Muscle of leg (tissue), 11 donors: Measurements from ENCODE around the gene ZNF276. TPM values are rescaled to one million over a fixed set of nuclear protein-coding genes. Genes with fewer than 3 reads are reported as not detected.

Experiments
- DNase-seq: peaks from one replicate; pipeline ENCODE4 v3.0.0; 2013
- H3K27ac ChIP-seq: one replicate; pipeline ENCODE4 v1.5.1; 2013; ENCODE audit warnings: mild to moderate bottlenecking, low read length, control low read depth
- H3K27me3 ChIP-seq: one replicate; pipeline ENCODE4 v1.6.1; 2013; ENCODE audit warnings: low read length; ENCODE audit not compliant: control insufficient read depth, insufficient read depth
- H3K36me3 ChIP-seq: one replicate; pipeline ENCODE4 v1.6.1; 2013; ENCODE audit warnings: low read length; ENCODE audit not compliant: control insufficient read depth, insufficient read depth
- H3K4me1 ChIP-seq: one replicate; pipeline ENCODE4 v1.6.1; 2013; ENCODE audit warnings: low read length; ENCODE audit not compliant: control insufficient read depth, insufficient read depth
- H3K4me3 ChIP-seq: one replicate; pipeline ENCODE4 v1.5.1; 2013; ENCODE audit warnings: low read length, control low read depth
- H3K9me3 ChIP-seq: replicated peaks from 2 replicates; pipeline ENCODE4 v1.6.1; 2013; ENCODE audit warnings: low read depth, low read length; ENCODE audit not compliant: control insufficient read depth
- WGBS: methylation state at CpG from one replicate; pipeline ENCODE4 v1.1.5; 2013; ENCODE audit warnings: missing lambda C conversion rate; ENCODE audit not compliant: insufficient coverage; 5-methylcytosine and 5-hydroxymethylcytosine counted together
- polyA plus RNA-seq, 8 donors: library from polyadenylated mRNA; unstranded; fragments of 120-200 nt; gene quantifications; one replicate each; pipeline versions ENCODE4 v1.2.1 to v1.2.3, GENCODE V29; 2013; ENCODE audit warnings: inconsistent platforms in 1 of 8, low replicate concordance in 1 of 8; ENCODE audit not compliant: insufficient read length in 8 of 8, insufficient read depth in 1 of 8
- total RNA-seq: library from RNA; stranded (reverse); fragments of 120-200 nt; gene quantifications from one replicate; pipeline ENCODE4 v1.2.4, GENCODE V29; 2013

Gene ZNF276
- total and polyA plus RNA-seq, 9 donors = 17.1 to 28.2 (median 21.5) TPM

DNA sequence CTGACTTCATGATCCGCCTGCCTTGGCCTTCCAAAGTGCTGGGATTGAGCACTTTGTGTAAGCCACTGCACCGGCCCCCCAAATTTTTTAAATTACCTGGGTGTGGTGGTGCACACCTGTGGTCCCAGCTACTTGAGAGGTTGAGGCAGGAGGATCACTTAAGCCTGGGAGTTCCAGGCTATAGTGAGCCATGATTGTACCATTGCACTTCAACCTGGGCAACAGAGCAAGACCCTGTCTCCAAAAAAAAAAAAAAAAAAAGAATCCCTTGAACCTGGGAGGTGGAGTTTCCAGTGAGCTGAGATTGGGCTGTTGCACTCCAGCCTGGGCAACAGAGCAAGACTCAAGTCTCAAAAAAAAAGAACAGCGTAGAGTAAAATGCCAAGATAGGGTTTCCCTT is 15.2 kb downstream of the ZNF276 start:
- H3K36me3 ChIP-seq = peaks cover 91% of the 10 kb centered on the region
- no peak overlapping the region for H3K4me3 ChIP-seq
- WGBS = 74% methylated on average over 3 of the region's 3 CpGs

DNA sequence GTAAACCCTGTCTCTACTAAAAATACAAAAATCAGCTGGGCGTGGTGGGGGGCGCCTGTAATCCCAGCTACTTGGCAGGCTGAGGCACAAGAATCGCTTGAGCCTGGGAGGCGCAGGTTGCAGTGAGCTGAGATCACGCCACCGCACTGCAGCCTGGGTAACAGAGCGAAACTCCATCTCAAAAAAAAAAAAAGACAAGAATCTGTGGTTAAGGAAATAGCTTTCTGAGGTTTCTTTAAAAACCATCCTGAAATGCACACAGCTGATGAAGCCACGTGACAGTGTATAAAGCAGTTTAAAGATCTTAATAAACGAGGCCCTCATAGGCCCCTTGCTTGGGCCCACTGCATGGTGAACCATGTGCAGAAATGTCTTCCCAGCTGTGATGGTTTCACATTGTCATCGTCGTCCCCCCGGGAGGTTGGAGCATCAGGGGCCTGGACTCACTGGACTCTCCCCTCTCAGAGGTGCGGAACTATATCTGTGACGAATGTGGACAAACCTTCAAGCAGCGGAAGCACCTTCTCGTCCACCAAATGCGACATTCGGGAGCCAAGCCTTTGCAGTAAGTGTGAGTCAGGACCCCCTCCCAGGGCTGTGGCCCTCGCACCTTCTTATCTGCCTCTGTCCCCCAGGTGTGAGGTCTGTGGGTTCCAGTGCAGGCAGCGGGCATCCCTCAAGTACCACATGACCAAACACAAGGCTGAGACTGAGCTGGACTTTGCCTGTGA is 16.2 kb downstream of the ZNF276 start:
- Histone ChIP-seq H3K27ac (no peak overlapping the region), H3K27me3 (no peaks in the 10 kb centered on the region), H3K4me1 (no peaks in the 10 kb centered on the region), H3K4me3 (no peak overlapping the region), H3K36me3 (peaks cover 90% of the 10 kb centered on the region), H3K9me3 (no peaks in the 10 kb centered on the region)
- WGBS = 86% methylated on average over 14 of the region's 20 CpGs
- no peak for DNase-seq

More for the DNA sequence above, 15.2 kb downstream of the ZNF276 start:
- no peaks in the 10 kb centered on the region for H3K4me1 ChIP-seq
- H3K9me3 ChIP-seq = no peaks in the 10 kb centered on the region
- H3K27ac ChIP-seq = no peak overlapping the region
- no peaks in the 10 kb centered on the region for H3K27me3 ChIP-seq
- DNase-seq = no peak

- Histone ChIP-seq H3K9me3 (no peaks in the 10 kb centered on the region), H3K4me3 (no peak overlapping the region), H3K36me3 (peaks cover 85% of the 10 kb centered on the region), H3K4me1 (no peaks in the 10 kb centered on the region), H3K27me3 (no peaks in the 10 kb centered on the region), H3K27ac (no peak overlapping the region)
- DNase-seq = no peak
- 91% methylated on average over 13 of the region's 14 CpGs for WGBS
Observed at GRCh38 chr16:89738072-89738377, 16.7 kb downstream of the ZNF276 start.

GRCh38 chr16:89738538-89739317 is 17.4 kb downstream of the ZNF276 start:
- DNase-seq = no peak
- 73% methylated on average over 20 of the region's 20 CpGs for WGBS
- H3K27me3 ChIP-seq = no peaks in the 10 kb centered on the region
- peaks cover 81% of the 10 kb centered on the region for H3K36me3 ChIP-seq
- no peak overlapping the region for H3K27ac ChIP-seq
- no peaks in the 10 kb centered on the region for H3K9me3 ChIP-seq
- H3K4me1 ChIP-seq = no peaks in the 10 kb centered on the region
- H3K4me3 ChIP-seq = no peak overlapping the region

- no peak overlapping the region for H3K4me3 ChIP-seq
- peaks cover 80% of the 10 kb centered on the region for H3K36me3 ChIP-seq
- H3K27me3 ChIP-seq = no peaks in the 10 kb centered on the region
- 93% methylated on average over 9 of the region's 9 CpGs for WGBS
- no peaks in the 10 kb centered on the region for H3K9me3 ChIP-seq
- no peaks in the 10 kb centered on the region for H3K4me1 ChIP-seq
- DNase-seq = no peak
- no peak overlapping the region for H3K27ac ChIP-seq
Observed at GRCh38 chr16:89739383-89739782, 18.0 kb downstream of the ZNF276 start.

DNA sequence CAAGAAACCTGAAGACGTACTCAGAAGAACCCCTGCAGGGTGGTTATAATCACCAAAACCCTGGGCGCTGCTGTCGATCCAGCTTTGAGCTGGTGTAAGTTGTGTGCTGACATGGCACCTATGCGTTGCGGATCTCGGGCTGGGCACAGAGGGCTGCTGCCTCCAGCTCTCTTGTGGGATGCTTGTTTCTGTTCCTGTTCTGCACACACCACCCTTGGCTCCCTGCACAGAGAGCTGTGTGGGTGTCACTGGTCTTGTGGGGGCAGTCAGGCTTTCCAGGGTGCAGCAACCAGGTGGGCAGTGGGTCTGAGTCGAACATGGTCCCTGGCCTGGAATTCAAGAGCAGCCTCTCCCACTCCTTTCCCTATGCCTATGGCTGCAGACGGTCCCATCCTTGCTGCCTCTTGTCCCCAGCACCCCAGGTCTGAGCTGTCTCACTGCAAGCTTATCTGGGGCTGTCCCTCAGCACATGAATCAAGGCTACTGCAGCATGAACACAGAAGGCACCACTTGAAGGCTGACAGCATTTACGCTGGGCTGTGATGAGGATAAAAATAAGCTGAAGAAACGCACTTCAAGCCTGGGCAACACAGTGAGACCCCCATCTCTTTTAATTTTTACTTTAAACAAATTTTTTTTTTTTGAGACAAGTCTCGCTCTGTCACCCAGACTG is 20.1 kb downstream of the ZNF276 start:
- Histone ChIP-seq H3K36me3 (peaks cover 71% of the 10 kb centered on the region), H3K9me3 (no peaks in the 10 kb centered on the region), H3K4me1 (no peaks in the 10 kb centered on the region), H3K27me3 (no peaks in the 10 kb centered on the region), H3K27ac (no peak overlapping the region), H3K4me3 (no peak overlapping the region)
- no peak for DNase-seq
- WGBS = 80% methylated on average over 5 of the region's 11 CpGs

- no peaks in the 10 kb centered on the region for H3K4me1 ChIP-seq
- DNase-seq = no peak
- peaks cover 64% of the 10 kb centered on the region for H3K36me3 ChIP-seq
- no peak overlapping the region for H3K4me3 ChIP-seq
- H3K9me3 ChIP-seq = no peaks in the 10 kb centered on the region
- no peak overlapping the region for H3K27ac ChIP-seq
- WGBS = 64% methylated on average over 4 of the region's 4 CpGs
- H3K27me3 ChIP-seq = no peaks in the 10 kb centered on the region
Observed at GRCh38 chr16:89742948-89743347, 21.6 kb downstream of the ZNF276 start.

- no peaks in the 10 kb centered on the region for H3K9me3 ChIP-seq
- H3K27me3 ChIP-seq = no peaks in the 10 kb centered on the region
- peaks cover 60% of the 10 kb centered on the region for H3K36me3 ChIP-seq
- no peaks in the 10 kb centered on the region for H3K4me1 ChIP-seq
- no peak overlapping the region for H3K27ac ChIP-seq
- 98% methylated on average over 7 of the region's 16 CpGs for WGBS
- DNase-seq = no peak
- no peak overlapping the region for H3K4me3 ChIP-seq
Observed at GRCh38 chr16:89744813-89745212, 23.5 kb downstream of the ZNF276 start.

GRCh38 chr16:89746043-89746442 is 24.7 kb downstream of the ZNF276 start:
- 96% methylated on average over 15 of the region's 15 CpGs for WGBS
- no peak for DNase-seq
- Histone ChIP-seq H3K27me3 (no peaks in the 10 kb centered on the region), H3K4me1 (no peaks in the 10 kb centered on the region), H3K36me3 (peaks cover 55% of the 10 kb centered on the region), H3K27ac (no peak overlapping the region), H3K9me3 (no peaks in the 10 kb centered on the region), H3K4me3 (no peak overlapping the region)

- H3K9me3 ChIP-seq = no peaks in the 10 kb centered on the region
- H3K27ac ChIP-seq = no peak overlapping the region
- H3K4me1 ChIP-seq = no peaks in the 10 kb centered on the region
- H3K27me3 ChIP-seq = no peaks in the 10 kb centered on the region
- peaks cover 42% of the 10 kb centered on the region for H3K36me3 ChIP-seq
- DNase-seq = no peak
- WGBS = 92% methylated on average over 6 of the region's 9 CpGs
- H3K4me3 ChIP-seq = no peak overlapping the region
Observed at GRCh38 chr16:89748076-89748475, 26.7 kb downstream of the ZNF276 start.
